HCT116 (cell line): Measurements from ENCODE around the gene PTTG1IP.

Experiments
- CBX3 ChIP-seq: IDR thresholded peaks from 2 replicates; pipeline ENCODE4 v1.6.1; 2012; ENCODE audit warnings: low read depth
- CTCF ChIP-seq, 3 experiments: fragments of 200-600 bp in 1 of 3; sonication (generic) in 1 of 3; IDR thresholded peaks in 2 of 3; conservative IDR thresholded peaks in 1 of 3; 2 replicates each; pipeline ENCODE4 v1.5.1; 2012 to 2017; ENCODE audit warnings: low read depth in 2 of 3, low read length in 2 of 3, antibody characterized with exemption in 1 of 3, borderline replicate concordance in 1 of 3, control low read depth in 1 of 3, mild to moderate bottlenecking in 1 of 3, mixed read lengths in 1 of 3, mixed run types in 1 of 3, moderate library complexity in 1 of 3; ENCODE audit not compliant: insufficient read depth in 1 of 3
- EZH2phosphoT487 ChIP-seq: fragments of 200-600 bp; IDR thresholded peaks from 2 replicates; pipeline ENCODE4 v1.6.1; 2018; ENCODE audit warnings: antibody characterized with exemption, borderline replicate concordance
- FOSL1 ChIP-seq: IDR thresholded peaks from 2 replicates; pipeline ENCODE4 v1.6.1; 2012; ENCODE audit warnings: low read depth
- MAX ChIP-seq: IDR thresholded peaks from 2 replicates; pipeline ENCODE4 v1.6.1; 2012
- POLR2A ChIP-seq: IDR thresholded peaks from 2 replicates; pipeline ENCODE4 v1.7.0; 2011; ENCODE audit warnings: borderline replicate concordance; ENCODE audit not compliant: insufficient read depth, insufficient read length; ENCODE audit errors: extremely low read depth
- SP1 ChIP-seq: IDR thresholded peaks from 2 replicates; pipeline ENCODE4 v1.6.1; 2012; ENCODE audit warnings: low read depth
- SRF ChIP-seq: IDR thresholded peaks from 2 replicates; pipeline ENCODE4 v1.6.1; 2012; ENCODE audit warnings: low read depth
- ZNF274 ChIP-seq: fragments of 200-500 bp; sonication (Bioruptor generic); IDR thresholded peaks from 2 replicates; pipeline ENCODE4 v1.6.1; 2014; ENCODE audit warnings: mild to moderate bottlenecking, low read depth, low read length, inconsistent platforms

DNA sequence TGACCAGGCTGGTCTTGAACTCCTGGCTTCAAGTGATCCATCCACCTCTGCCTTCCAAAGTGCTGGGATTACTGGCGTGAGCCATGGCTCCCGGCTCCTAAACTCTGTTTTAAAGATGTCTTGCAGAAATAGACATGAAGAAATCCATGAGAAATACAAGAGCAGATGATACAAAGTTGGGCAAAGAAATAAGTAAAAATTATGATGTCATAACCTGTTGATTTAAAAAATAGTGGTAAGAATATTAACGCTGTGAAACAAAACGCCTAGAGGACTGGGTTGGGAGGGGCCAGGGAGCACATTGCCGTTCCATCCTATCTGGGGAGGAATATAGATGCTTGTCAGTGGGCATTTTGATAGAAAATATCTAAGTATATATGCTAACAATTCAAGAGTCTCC is 48.4 kb upstream of the PTTG1IP start:
- TF ChIP-seq CTCF (IDR thresholded peaks at IDR 0.05 in 2 of 3, conservative IDR thresholded peaks at IDR 0.05 in 1 of 3; ENCODE audit: borderline replicate concordance in 1 of 3, insufficient read depth in 1 of 3, low read depth in 2 of 3, low read length in 2 of 3) = no peak
- TF ChIP-seq FOSL1 = no peak
- TF ChIP-seq EZH2phosphoT487 = no peak
- no peak for TF ChIP-seq SRF
- TF ChIP-seq POLR2A = no peak
- no peak for TF ChIP-seq CBX3
- no peak for TF ChIP-seq MAX
- no peak for TF ChIP-seq ZNF274
- TF ChIP-seq SP1 = no peak
